DMS53 treated with DMSO at 0.1 percent for 48 hours (cell line): ENCODE data around the gene SYTL3.
"Not testable (repeated sequence)": the region's sequence is repeated elsewhere in the genome, so short reads cannot be mapped to it uniquely, and the experiment has no call there.

Experiments used
- DNase-seq: peaks from one replicate; lab custom pipeline; 2025; ENCODE audit not compliant: unreplicated experiment; lab: John Stamatoyannopoulos, UW

Gene SYTL3

GRCh38 chr6:158686791-158687381, 37.0 kb downstream of the SYTL3 start:
- DNase-seq, result no peak

GRCh38 chr6:158687506-158687905, 37.7 kb downstream of the SYTL3 start:
- DNase-seq, result no peak

GRCh38 chr6:158688860-158689259, 39.0 kb downstream of the SYTL3 start:
- DNase-seq, result no peak

GRCh38 chr6:158694913-158695312, 45.1 kb downstream of the SYTL3 start:
- DNase-seq, result no peak

GRCh38 chr6:158697811-158698210, 48.0 kb downstream of the SYTL3 start:
- DNase-seq, result no peak

DNA sequence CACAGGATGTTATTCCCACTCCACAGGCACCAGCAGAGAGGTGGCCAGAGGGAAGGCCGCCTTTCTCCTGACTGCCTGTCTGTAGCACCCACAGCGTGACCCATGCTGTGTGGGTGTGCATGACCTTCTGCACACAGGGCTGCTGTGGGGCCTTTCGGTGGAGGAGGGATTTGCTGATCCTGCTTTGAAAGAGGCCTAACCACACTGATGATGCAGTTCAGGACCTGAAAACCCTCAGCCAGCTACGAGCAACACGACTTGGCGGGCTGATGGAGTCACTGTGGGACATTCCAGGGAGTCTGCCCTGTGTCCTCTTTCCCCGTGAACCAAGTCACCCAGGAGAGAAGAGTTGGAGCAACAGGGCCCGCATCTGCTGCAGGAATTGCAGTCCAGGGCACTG, 49.1 kb downstream of the SYTL3 start:
- DNase-seq, result no peak

- DNase-seq, result not testable (repeated sequence)
Measured at GRCh38 chr6:158701268-158701667, 51.4 kb downstream of the SYTL3 start.

DNA sequence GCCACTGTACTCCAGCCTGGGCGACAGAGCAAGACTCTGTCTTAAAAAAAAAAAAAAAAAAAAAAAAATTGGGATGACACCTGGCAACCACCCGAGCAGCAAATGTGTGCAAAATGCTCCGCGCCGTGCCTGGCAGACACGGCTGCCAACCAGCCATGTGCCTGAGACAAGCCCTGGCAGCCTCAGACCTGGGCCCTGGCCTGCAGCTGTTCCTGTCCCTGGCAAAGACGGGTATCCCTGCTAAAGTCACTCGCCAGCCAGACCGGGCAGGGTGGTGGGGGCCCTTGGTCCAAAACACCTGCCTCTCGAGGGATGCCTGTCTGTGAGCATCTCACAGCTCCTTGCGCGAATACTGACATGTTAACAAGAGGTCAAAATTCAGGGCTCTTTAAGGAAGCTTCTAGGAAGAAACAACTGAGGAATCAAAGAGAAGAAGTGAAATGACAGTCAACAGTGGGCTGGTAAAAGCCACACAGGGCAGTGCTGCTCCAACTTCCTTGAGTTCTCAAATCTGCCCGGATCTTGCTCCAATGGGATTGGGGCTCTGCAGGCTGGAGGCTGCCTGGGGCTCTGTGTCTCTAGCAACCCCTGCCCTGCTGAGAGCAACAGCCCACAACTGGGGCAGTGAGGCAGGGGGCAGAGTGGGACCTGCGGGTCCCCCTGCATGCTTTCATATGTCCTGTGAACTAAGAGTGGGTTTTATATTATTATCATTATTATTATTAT, 53.4 kb downstream of the SYTL3 start:
- no peak for DNase-seq

DNA sequence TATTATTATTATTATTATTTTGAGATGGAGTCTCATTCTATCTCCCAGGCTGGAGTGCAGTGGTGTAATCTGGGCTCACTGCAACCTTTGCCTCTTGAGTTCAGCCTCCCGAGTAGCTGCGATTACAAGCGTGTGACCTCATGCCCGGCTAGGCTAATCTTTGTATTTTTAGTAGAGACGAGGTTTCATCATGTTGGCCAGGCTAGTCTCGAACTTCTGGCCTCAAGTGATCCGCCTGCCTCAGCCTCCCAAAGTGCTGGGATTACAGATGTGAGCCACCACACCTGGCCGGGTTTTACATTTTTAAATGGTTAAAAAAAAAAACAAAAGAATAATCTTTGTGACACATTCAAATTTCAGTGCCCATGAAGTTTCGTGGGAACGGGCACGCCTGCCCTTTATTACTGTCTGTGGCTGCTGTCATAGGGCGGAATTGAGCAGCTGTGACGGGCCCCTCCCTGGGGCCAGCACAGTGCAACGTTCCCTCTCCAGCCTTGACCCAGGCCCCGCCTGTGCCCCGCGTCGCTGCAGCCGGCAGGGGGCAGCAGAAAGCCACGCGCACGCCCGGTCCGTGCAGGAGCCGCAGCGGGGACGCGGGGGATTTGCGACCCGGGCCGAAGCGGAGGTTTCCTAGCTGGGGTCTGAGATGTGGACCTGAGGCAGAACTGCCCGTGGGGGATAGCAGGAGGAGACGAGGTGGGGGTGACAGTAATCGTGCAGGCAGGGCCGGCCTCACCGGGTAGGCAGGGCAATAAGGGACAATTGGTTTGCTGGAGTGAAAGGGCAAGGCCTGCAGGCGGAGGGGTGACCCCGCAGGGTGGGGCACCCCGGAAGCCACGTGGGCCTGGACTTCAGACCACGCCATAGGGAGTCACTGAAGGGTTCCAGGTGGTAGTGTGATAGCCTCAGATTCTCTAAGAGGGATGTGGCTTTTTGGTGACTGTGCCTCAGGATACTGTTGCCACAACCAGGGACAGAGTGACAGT, 54.3 kb downstream of the SYTL3 start:
- no peak for DNase-seq

DNA sequence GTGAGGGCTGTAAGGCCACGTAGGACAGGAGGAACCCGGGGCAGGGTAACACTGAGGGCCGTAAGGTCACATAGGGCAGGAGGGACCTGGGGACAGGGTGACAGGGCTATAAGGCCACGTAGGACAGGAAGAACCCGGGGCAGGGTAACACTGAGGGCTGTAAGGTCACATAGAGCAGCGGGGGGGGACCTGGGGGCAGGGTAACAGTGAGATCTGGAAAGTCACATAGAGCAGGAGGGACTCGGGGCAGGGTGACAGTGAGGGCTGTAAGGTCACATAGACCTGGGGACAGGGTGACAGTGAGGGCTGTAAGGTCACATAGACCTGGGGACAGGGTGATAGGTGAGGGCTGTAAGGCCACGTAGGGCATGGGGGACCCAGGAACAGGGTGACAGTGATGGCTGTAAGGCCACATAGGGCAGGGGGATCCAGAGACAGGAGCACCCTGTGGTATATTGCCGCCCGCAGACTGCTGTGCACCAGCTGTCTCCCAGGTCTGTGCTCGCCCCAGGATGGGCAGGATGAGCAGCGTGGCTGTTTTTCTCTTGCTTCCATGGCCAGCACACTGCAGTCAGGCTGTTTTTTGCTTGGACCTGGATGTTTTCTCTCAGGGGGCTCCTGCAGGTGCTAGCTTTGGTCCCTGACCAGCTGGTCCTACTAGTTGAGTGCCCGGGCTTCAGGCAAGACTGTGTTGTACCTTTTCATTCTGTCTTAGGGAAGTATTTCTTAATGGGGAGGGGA, 55.7 kb downstream of the SYTL3 start:
- no peak for DNase-seq

DNA sequence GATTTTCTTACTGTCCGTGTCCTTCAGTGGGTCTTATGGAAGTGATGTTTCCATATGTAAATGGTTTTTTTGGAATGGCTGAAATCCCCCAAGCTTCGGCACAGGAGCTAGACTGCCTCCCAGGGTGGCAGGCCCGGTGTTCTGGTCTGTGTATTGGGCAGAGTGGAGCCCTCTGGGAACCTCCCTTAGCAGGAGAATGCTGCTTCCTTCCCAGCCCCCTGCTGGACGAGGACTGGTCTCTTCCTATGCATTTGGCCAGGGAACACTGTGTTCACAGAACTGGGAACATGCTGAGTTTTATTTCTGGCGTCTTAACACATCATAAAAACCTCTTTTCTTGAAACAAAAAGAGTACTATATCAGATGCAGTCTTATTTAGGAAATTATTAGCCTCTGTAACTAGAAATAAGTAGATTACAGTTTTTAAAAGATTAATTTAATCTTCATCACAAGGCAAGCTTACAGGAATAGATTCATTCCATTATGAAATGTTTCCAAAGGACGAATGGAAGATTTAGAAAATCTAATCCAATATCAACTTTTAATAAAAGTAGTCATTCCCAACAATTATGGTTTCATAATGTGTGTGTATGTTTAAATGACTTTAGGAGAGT, 56.6 kb downstream of the SYTL3 start:
- no peak for DNase-seq

DNA sequence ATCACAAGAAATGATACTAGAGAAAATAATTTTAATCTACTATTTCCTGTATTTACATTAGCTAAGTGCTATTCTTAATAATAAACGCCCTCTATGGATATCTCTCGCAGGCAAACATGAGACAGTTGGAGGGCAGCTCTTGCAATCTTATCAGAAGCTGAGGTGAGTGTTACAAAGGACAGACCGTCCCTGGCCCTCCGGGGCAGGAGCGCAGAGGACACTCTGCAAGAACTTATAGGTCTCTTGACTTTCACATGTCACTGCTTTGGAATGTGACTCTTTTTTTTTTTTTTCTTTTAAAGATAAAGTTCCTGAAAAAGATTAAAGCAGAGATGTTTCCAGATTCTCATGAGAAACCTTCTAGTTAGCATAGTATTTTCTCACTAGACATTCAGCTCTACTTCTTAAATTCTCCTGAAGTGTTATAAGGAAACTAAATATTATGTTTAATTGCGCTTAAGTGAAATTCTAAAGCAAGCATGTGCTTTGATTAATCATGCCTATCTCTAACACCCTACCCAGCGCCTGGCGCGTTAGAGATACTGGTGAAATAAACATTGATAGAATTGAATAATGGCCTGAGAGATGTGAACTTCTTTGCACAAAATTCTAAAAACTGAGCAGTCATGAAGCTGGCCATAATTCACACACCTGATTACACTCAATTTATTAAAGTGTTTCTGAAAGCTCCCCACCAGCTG, 57.4 kb downstream of the SYTL3 start:
- no peak for DNase-seq

DNA sequence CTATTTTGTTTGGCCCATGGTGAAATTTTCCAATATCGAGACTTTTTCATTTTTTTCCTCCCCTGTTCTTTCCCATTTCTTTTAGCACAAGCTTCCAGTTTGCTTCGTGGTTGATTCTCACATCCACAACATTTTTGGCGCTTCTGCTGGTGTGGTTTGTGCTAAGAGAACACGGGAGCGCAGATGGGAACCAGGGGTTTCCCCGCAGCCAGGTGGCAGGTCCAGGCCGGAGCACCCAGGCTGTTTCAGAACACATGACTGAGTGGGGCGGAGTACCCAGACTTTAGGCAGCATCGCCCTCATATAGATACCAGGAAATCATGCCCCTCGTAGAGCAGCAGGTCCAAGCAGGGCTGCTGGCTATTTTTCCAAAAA, 58.0 kb downstream of the SYTL3 start:
- DNase-seq, result no peak

- DNase-seq, result no peak
Measured at GRCh38 chr6:158708239-158708638, 58.4 kb downstream of the SYTL3 start.

DNA sequence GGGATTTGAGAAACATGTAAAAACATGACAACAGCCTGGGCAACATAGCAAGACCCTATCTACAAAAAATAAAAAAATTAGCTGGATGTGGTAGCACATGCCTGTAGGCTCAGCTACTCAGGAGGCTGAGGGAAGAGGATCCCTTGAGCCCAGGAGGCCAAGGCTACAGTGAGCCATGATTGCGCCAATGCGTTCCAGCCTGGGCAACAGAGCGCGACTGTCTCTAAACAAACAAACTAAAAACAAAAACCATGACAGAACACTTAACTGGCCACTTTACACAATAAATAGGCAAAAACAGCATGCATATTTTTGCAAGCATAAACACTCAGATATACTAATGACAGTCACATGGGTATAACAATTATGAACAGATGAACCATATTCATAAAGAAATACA, 60.0 kb downstream of the SYTL3 start:
- no peak for DNase-seq

DNA sequence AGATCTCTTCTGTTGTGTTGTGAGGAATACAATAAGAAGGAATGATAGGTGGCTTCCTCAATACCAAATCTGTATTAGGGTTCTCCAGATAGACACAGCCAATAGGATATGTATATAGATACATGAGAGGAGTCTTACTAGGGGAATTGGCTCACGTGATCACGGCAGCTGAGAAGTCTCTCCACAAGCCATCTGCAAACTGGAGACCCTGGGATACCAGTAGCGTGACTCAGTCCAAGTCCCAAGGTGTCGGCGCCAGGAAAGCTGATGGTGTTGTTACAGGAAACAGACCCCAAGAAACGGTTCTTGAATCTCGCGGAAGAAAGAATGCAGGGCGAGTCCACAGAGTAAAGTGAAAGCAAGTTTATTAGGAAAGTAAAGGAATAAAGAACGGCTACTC, 61.4 kb downstream of the SYTL3 start:
- no peak for DNase-seq

GRCh38 chr6:158713469-158713868, 63.6 kb downstream of the SYTL3 start:
- DNase-seq, result no peak

DNA sequence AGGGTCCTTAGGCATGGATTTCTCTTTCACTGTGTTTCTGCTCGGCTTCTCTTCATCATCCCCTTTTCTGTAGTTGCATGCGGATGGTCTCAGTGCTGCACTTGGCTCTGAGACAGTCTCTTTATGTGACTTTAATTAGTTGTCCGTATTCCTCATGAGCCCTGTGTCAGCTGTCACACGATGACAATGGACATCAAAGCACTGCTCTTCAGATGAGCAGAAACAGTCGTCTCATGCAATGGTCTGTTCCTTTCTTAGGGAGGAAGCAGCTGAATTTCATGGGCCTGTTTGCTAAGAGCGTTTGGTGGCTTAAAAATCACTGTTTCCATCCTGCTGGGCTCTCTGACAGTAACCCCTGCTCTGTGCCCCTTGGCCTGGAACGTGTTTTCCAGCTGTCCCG, 64.9 kb downstream of the SYTL3 start:
- no peak for DNase-seq

- DNase-seq, result no peak
Measured at GRCh38 chr6:158715330-158716311, 65.8 kb downstream of the SYTL3 start.
